Heart left ventricle (tissue), 16 donors: ENCODE results near the gene CCDC93. TPM values are rescaled to one million over a fixed set of nuclear protein-coding genes. Genes with fewer than 3 reads are reported as not detected.

ENCODE experiments used
- ATAC-seq, 4 donors: fragments of 200-7000 bp; cut with Tn5 transposase; one replicate each; pipeline ENCODE4 v1.9.1; 2020 to 2022; ENCODE audit warnings: moderate library complexity in 4 of 4, mild to moderate bottlenecking in 3 of 4, moderate number of reproducible peaks in 1 of 4
- DNase-seq, 5 donors: peaks; one replicate each; pipeline ENCODE4 v3.0.0-alpha.2; 2020
- H3K27ac ChIP-seq, 12 donors: fragments of 200-600 bp; sonication (generic) in 4 of 12; one replicate each; pipeline versions ENCODE4 v1.5.0 to v1.8.0; 2016 to 2022; ENCODE audit warnings: mild to moderate bottlenecking in 2 of 12
- H3K27me3 ChIP-seq, 9 donors: fragments of 200-600 bp; sonication (generic) in 2 of 9; one replicate each; pipeline versions ENCODE4 v1.5.1 to v1.8.0; 2016 to 2022; ENCODE audit warnings: mild to moderate bottlenecking in 3 of 9
- H3K36me3 ChIP-seq, 9 donors: fragments of 200-600 bp; sonication (generic) in 2 of 9; one replicate each; pipeline versions ENCODE4 v1.5.0 to v1.8.0; 2018 to 2022; ENCODE audit warnings: mild to moderate bottlenecking in 2 of 9
- H3K4me1 ChIP-seq, 12 donors: fragments of 200-600 bp; sonication (generic) in 4 of 12; one replicate each; pipeline versions ENCODE4 v1.5.0 to v1.8.0; 2016 to 2022; ENCODE audit warnings: mild to moderate bottlenecking in 3 of 12
- H3K4me3 ChIP-seq, 12 donors: fragments of 200-600 bp; sonication (generic) in 4 of 12; one replicate each; pipeline versions ENCODE4 v1.5.0 to v1.8.0; 2017 to 2022; ENCODE audit warnings: mild to moderate bottlenecking in 9 of 12, moderate library complexity in 4 of 12
- H3K9me3 ChIP-seq, 12 donors: fragments of 200-600 bp; sonication (generic) in 4 of 12; one replicate each; pipeline versions ENCODE4 v1.5.0 to v1.8.0; 2016 to 2022; ENCODE audit warnings: mild to moderate bottlenecking in 1 of 12
- CTCF ChIP-seq, 12 donors: fragments of 200-600 bp; sonication (generic) in 4 of 12; IDR thresholded peaks; one replicate each; pipeline versions ENCODE4 v1.5.0 to v1.8.0; 2018 to 2022; ENCODE audit warnings: antibody characterized with exemption in 12 of 12, mild to moderate bottlenecking in 5 of 12
- POLR2A ChIP-seq, 2 donors: fragments of 450-650 bp; IDR thresholded peaks; one replicate each; pipeline ENCODE4 v1.6.1; 2017; ENCODE audit warnings: antibody characterized with exemption in 2 of 2, mild to moderate bottlenecking in 2 of 2, moderate library complexity in 2 of 2
- WGBS, 4 donors: extraction: QIAGEN DNeasy Blood & Tissue Kit in 2 of 4; methylation state at CpG; one replicate each; pipeline versions ENCODE4 v1.1.5 to v1.1.7; 2013 to 2018; 5-methylcytosine and 5-hydroxymethylcytosine counted together
- intact Hi-C, 10 donors: fragments of 100-400 bp; cut with DNase I; formaldehyde crosslinking; loops; one replicate each; pipeline versions ENCODE4 v1.11.1 to v1.14.2; 2022
- polyA plus RNA-seq, 2 donors: library from polyadenylated mRNA; stranded (reverse); fragments of 200-250 nt; gene quantifications; one replicate each; pipeline ENCODE4 v1.2.3, GENCODE V29; 2013
- total RNA-seq, 9 donors: library from RNA; depleted of rRNA in 2 of 9; stranded (reverse); fragments of >200 nt in 2 of 9; fragmentation: NEBNext Ultra II Directional in 3 of 9; extraction: Animal tissue kit (Norgen Biotek cat#: 25700) in 3 of 9; gene quantifications; one replicate each; pipeline versions ENCODE4 v1.1.0 to v1.2.4, GENCODE V29; 2016 to 2023
- donor health status: ischemic (EF 13 %, LVEDD 7.1; RV severe dilation, severe dysfunction).
- donor health status: healthy with polysubstance abuse.
- donor health status: DM: no; HTN: yes; CAD: no.
- donor health status: DM: no; HTN: no; CAD: no.
- donor health status: ischemic (EF 25% LVEDD 6.9; RV normal size, moderate dysfunction).
- donor health status: ischemic (EF 25% LVEDD 5.7; RV mildly dilated, moderate dysfunction).
- donor health status: healthy.
- donor health status: DM: yes; HTN: yes; CAD: no.
- donor health status: ischemic (EF 35%, LVEDD 5.7; RV mildly dilated, moderate dysfunction).
- donor health status: nonischemic (EF 11% LVEDD 7.7; RV severe dilation, severe dysfunction).
- donor health status: DM: yes; HTN: yes; CAD: no.
- donor health status: PGD.
- donor health status: ischemic (EF 29% LVEDD 5.4; RV normal size, mild dysfunction).
- donor health status: nonischemic (EF 23%, LVEDD 6.1; RV moderate dilation, normal function).

Gene CCDC93
- total and polyA plus RNA-seq, 11 donors, result 11.0 to 47.6 (median 31.8) TPM

- Histone ChIP-seq H3K4me3 (no peak overlapping the region), H3K4me1 (peaks cover 0 to 3% (median 0%) of the 10 kb centered on the region in 12 donors), H3K27me3 (no peaks in the 10 kb centered on the region), H3K36me3 (peaks cover 0 to 100% (median 91%) of the 10 kb centered on the region in 9 donors), H3K27ac (no peak overlapping the region), H3K9me3 (no peaks in the 10 kb centered on the region)
- ATAC-seq (no peak), DNase-seq (no peak)
- 95 to 99% (median 97%) methylated on average over 3 of the region's 3 CpGs for WGBS, 4 donors
- TF ChIP-seq POLR2A (IDR thresholded peaks at IDR 0.05) (no peak), CTCF (IDR thresholded peaks at IDR 0.05) (no peak)
- intact Hi-C loops, result no loop called here
These were observed 52.7 kb downstream of the CCDC93 start for GRCh38 chr2:117961201-117961600.

GRCh38 chr2:117960231-117960630 is 53.6 kb downstream of the CCDC93 start:
- H3K27me3 ChIP-seq, result no peaks in the 10 kb centered on the region
- DNase-seq (no peak), ATAC-seq (no peak)
- WGBS, 4 donors, result 85 to 90% (median 86%) methylated on average over 4 of the region's 4 CpGs
- intact Hi-C loops, result no loop called here
- H3K4me3 ChIP-seq, result no peak overlapping the region
- no peaks in the 10 kb centered on the region for H3K9me3 ChIP-seq
- no peak overlapping the region for H3K27ac ChIP-seq
- TF ChIP-seq POLR2A (IDR thresholded peaks at IDR 0.05) (no peak), CTCF (IDR thresholded peaks at IDR 0.05) (no peak)
- H3K4me1 ChIP-seq, result peaks cover 0 to 3% (median 0%) of the 10 kb centered on the region in 12 donors
- peaks cover 0 to 100% (median 97%) of the 10 kb centered on the region in 9 donors for H3K36me3 ChIP-seq

- peaks cover 0 to 100% (median 99%) of the 10 kb centered on the region in 9 donors for H3K36me3 ChIP-seq
- intact Hi-C loops, result no loop called here
These were observed 55.7 kb downstream of the CCDC93 start for GRCh38 chr2:117958186-117958585.

GRCh38 chr2:117957616-117958015 is 56.3 kb downstream of the CCDC93 start:
- Histone ChIP-seq H3K36me3 (peaks cover 0 to 100% (median 99%) of the 10 kb centered on the region in 9 donors), H3K27ac (no peak overlapping the region)
- 97 to 100% (median 99%) methylated on average over 1 of the region's 1 CpG for WGBS, 4 donors

More at GRCh38 chr2:117958186-117958585, 55.7 kb downstream of the CCDC93 start:
- DNase-seq (no peak), ATAC-seq (peak in 1 of 4 donors; percentile 31)
- H3K27me3 ChIP-seq, result no peaks in the 10 kb centered on the region
- peaks cover 0 to 3% (median 0%) of the 10 kb centered on the region in 12 donors for H3K4me1 ChIP-seq
- no peak for TF ChIP-seq CTCF (IDR thresholded peaks at IDR 0.05)
- TF ChIP-seq POLR2A (IDR thresholded peaks at IDR 0.05), result no peak
- WGBS, 4 donors, result 89 to 95% (median 91%) methylated on average over 5 of the region's 5 CpGs
- no peaks in the 10 kb centered on the region for H3K9me3 ChIP-seq
- H3K4me3 ChIP-seq, result no peak overlapping the region
- H3K27ac ChIP-seq, result no peak overlapping the region

More at GRCh38 chr2:117957616-117958015, 56.3 kb downstream of the CCDC93 start:
- ATAC-seq (no peak), DNase-seq (no peak)
- no peaks in the 10 kb centered on the region for H3K27me3 ChIP-seq
- H3K4me1 ChIP-seq, result peaks cover 0 to 3% (median 0%) of the 10 kb centered on the region in 12 donors
- no peaks in the 10 kb centered on the region for H3K9me3 ChIP-seq
- no peak overlapping the region for H3K4me3 ChIP-seq
- intact Hi-C loops, result no loop called here
- TF ChIP-seq CTCF (IDR thresholded peaks at IDR 0.05) (no peak), POLR2A (IDR thresholded peaks at IDR 0.05) (no peak)
